Keratinocyte (primary cell): ENCODE data around the gene COMMD2. TPM values are rescaled to one million over a fixed set of nuclear protein-coding genes. Genes with fewer than 3 reads are reported as not detected.

Source experiments
- DNase-seq: peaks from one replicate; pipeline ENCODE4 v3.0.0-alpha.2; 2011; ENCODE audit warnings: low read depth, missing footprints, low spot score
- FAIRE-seq: peaks from 2 replicates; lab custom pipeline; 2011; peaks lifted over from hg19 to GRCh38; lab: Jason Lieb, UNC
- H2AFZ ChIP-seq: 2 replicates; pipeline ENCODE4 v1.6.0; 2012; ENCODE audit warnings: low read length, control low read depth, inconsistent platforms; ENCODE audit not compliant: control insufficient read depth
- H3K27ac ChIP-seq: 2 replicates; pipeline ENCODE4 v1.5.1; 2011; ENCODE audit warnings: low read length; ENCODE audit not compliant: control insufficient read depth, insufficient read depth
- H3K27me3 ChIP-seq: 3 replicates; pipeline ENCODE4 v1.6.0; 2011; ENCODE audit warnings: low read length; ENCODE audit not compliant: control insufficient read depth, insufficient read depth; ENCODE audit errors: extremely low read depth
- H3K36me3 ChIP-seq, 2 experiments: 2 replicates in 1 of 2; 3 replicates in 1 of 2; pipeline ENCODE4 v1.5.1; 2011; ENCODE audit warnings: low read length in 2 of 2, mild to moderate bottlenecking in 1 of 2; ENCODE audit not compliant: control insufficient read depth in 2 of 2, insufficient read depth in 2 of 2; ENCODE audit errors: extremely low read depth in 1 of 2
- H3K4me1 ChIP-seq: 3 replicates; pipeline ENCODE4 v1.5.1; 2011; ENCODE audit warnings: low read length; ENCODE audit not compliant: control insufficient read depth, insufficient read depth; ENCODE audit errors: extremely low read depth
- H3K4me2 ChIP-seq: 3 replicates; pipeline ENCODE4 v1.6.0; 2011; ENCODE audit warnings: low read depth, low read length; ENCODE audit not compliant: control insufficient read depth, insufficient read depth; ENCODE audit errors: extremely low read depth
- H3K4me3 ChIP-seq, 3 experiments: fragments of 200-600 bp in 1 of 3; sonication (generic) in 1 of 3; 2 replicates in 2 of 3; 3 replicates in 1 of 3; pipeline ENCODE4 v1.5.1; 2011 to 2016; ENCODE audit warnings: low read length in 3 of 3, mild to moderate bottlenecking in 3 of 3, control low read depth in 2 of 3, inconsistent platforms in 1 of 3, low read depth in 1 of 3, mixed read lengths in 1 of 3, mixed run types in 1 of 3, moderate library complexity in 1 of 3; ENCODE audit not compliant: control insufficient read depth in 2 of 3, insufficient read depth in 2 of 3; ENCODE audit errors: extremely low read depth in 1 of 3
- H3K79me2 ChIP-seq: 2 replicates; pipeline ENCODE4 v1.6.0; 2012; ENCODE audit warnings: low read length; ENCODE audit not compliant: control insufficient read depth, insufficient read depth
- H3K9ac ChIP-seq: 3 replicates; pipeline ENCODE4 v1.6.0; 2011; ENCODE audit warnings: low read length; ENCODE audit not compliant: control insufficient read depth, insufficient read depth; ENCODE audit errors: extremely low read depth
- H3K9me1 ChIP-seq: 3 replicates; pipeline ENCODE4 v1.6.0; 2011; ENCODE audit warnings: low read length; ENCODE audit not compliant: control insufficient read depth, insufficient read depth; ENCODE audit errors: extremely low read depth
- H3K9me3 ChIP-seq: 2 replicates; pipeline ENCODE4 v1.5.1; 2012; ENCODE audit warnings: low read depth, low read length; ENCODE audit not compliant: control insufficient read depth
- H4K20me1 ChIP-seq: 3 replicates; pipeline ENCODE4 v1.6.0; 2011; ENCODE audit warnings: low read length; ENCODE audit not compliant: control insufficient read depth, insufficient read depth; ENCODE audit errors: extremely low read depth
- CTCF ChIP-seq, 3 experiments: IDR thresholded peaks in 1 of 3; conservative IDR thresholded peaks in 1 of 3; optimal IDR thresholded peaks in 1 of 3; 2 replicates in 2 of 3; 3 replicates in 1 of 3; pipeline versions ENCODE3 to v1.5.1; 2011; ENCODE audit warnings: low read length in 3 of 3, mild to moderate bottlenecking in 3 of 3, moderate library complexity in 2 of 3, control low read depth in 1 of 3, inconsistent platforms in 1 of 3; ENCODE audit not compliant: insufficient read depth in 2 of 3; ENCODE audit errors: extremely low read depth in 1 of 3
- EZH2 ChIP-seq: IDR thresholded peaks from one replicate; pipeline ENCODE4 v1.6.1; 2012; ENCODE audit warnings: inconsistent platforms, mild to moderate bottlenecking, low read length, moderate library complexity
- dilution Hi-C: fragments of 300-500 bp; cut with MboI; formaldehyde crosslinking; loops from one replicate; pipeline ENCODE4 v1.7.0; 2020; ENCODE audit warnings: low sequenced_read_pairs; ENCODE audit not compliant: extremely low pct_ligation_motif_present
- polyA plus RNA-seq, 5 experiments: library from polyadenylated mRNA; depleted of rRNA in 3 of 5; stranded (reverse) in 3 of 5; stranded (forward) in 1 of 5; unstranded in 1 of 5; fragments of >200 nt; gene quantifications; 1 replicate in 1 of 5; 2 replicates in 3 of 5; 3 replicates in 1 of 5; pipeline versions ENCODE4 v1.2.1 to v1.2.3, GENCODE V29; 2011 to 2012; ENCODE audit warnings: missing spikeins in 2 of 5, low read depth in 1 of 5, low replicate concordance in 1 of 5

The COMMD2 gene
- polyA plus RNA-seq, 1 donor (not counting 4 experiments of a cell fraction or from before 2014, with no cell fraction given) = 51.0 TPM

- no peak overlapping the region for H3K9ac ChIP-seq
- TF ChIP-seq EZH2 (no peak), CTCF (optimal IDR thresholded peaks at IDR 0.05 in 1 of 3, IDR thresholded peaks at IDR 0.05 in 1 of 3, conservative IDR thresholded peaks at IDR 0.05 in 1 of 3; ENCODE audit: extremely low read depth in 1 of 3, insufficient read depth in 2 of 3, low read length in 3 of 3) (no peak)
- H3K4me2 ChIP-seq = no peak overlapping the region
- H3K4me1 ChIP-seq = no peaks in the 10 kb centered on the region
- DNase-seq (no peak), FAIRE-seq (no peak)
- dilution Hi-C loops = no loop called here
- no peaks in the 10 kb centered on the region for H3K79me2 ChIP-seq
- no peaks in the 10 kb centered on the region for H3K27me3 ChIP-seq
- no peaks in the 10 kb centered on the region for H3K9me1 ChIP-seq
- no peak overlapping the region for H3K27ac ChIP-seq
- no peaks in the 10 kb centered on the region for H3K9me3 ChIP-seq
- no peak overlapping the region for H2AFZ ChIP-seq
- H3K4me3 ChIP-seq = no peak overlapping the region
- H3K36me3 ChIP-seq = no peaks in the 10 kb centered on the region
- H4K20me1 ChIP-seq = no peaks in the 10 kb centered on the region
These were observed 20.6 kb upstream of the COMMD2 start for GRCh38 chr3:149772861-149773260.

DNA sequence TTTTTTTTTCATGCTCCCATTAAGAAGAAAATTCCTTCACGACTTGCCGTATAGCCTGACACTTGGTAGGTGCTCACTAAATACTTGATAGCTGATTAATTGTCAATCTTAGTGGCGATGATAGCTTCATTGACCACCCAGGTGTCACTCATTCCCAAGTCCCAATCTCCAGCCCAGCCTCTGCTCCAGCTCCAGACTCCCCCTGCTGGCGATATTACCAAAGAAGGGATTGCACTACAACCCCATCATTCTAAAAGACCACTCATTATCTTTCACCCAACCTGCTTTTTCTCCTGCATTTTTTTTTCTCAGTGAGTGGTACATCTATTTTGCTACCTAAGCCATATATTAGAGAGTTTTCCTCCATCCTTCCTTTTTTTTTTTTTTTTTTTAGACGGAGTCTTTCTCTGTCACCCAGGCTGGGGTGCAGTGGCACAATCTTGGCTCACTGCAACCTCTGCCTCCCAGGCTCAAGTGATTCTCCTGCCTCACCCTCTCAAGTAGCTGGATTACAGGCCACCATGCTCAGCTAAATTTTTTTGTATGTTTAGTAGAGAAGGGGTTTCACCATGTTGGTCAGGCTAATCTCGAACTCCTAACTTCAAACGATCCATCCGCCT, 19.5 kb upstream of the COMMD2 start:
- H2AFZ ChIP-seq = no peak overlapping the region
- DNase-seq (no peak), FAIRE-seq (no peak)
- H4K20me1 ChIP-seq = no peaks in the 10 kb centered on the region
- H3K79me2 ChIP-seq = no peaks in the 10 kb centered on the region
- H3K9me3 ChIP-seq = no peaks in the 10 kb centered on the region
- H3K4me1 ChIP-seq = no peaks in the 10 kb centered on the region
- no peak overlapping the region for H3K4me3 ChIP-seq
- no peak overlapping the region for H3K27ac ChIP-seq
- no peaks in the 10 kb centered on the region for H3K36me3 ChIP-seq
- H3K4me2 ChIP-seq = no peak overlapping the region
- H3K9ac ChIP-seq = no peak overlapping the region
- no peaks in the 10 kb centered on the region for H3K9me1 ChIP-seq
- TF ChIP-seq EZH2 (no peak), CTCF (optimal IDR thresholded peaks at IDR 0.05 in 1 of 3, IDR thresholded peaks at IDR 0.05 in 1 of 3, conservative IDR thresholded peaks at IDR 0.05 in 1 of 3; ENCODE audit: extremely low read depth in 1 of 3, insufficient read depth in 2 of 3, low read length in 3 of 3) (peak; percentile 74 to 78 (median 76))
- dilution Hi-C loops = no loop called here
- no peaks in the 10 kb centered on the region for H3K27me3 ChIP-seq
